ENCODE measurements around the gene CA12.
"Not testable (repeated sequence)": the region's sequence is repeated elsewhere in the genome, so short reads cannot be mapped to it uniquely, and the experiment has no call there.

The CA12 gene

DNA sequence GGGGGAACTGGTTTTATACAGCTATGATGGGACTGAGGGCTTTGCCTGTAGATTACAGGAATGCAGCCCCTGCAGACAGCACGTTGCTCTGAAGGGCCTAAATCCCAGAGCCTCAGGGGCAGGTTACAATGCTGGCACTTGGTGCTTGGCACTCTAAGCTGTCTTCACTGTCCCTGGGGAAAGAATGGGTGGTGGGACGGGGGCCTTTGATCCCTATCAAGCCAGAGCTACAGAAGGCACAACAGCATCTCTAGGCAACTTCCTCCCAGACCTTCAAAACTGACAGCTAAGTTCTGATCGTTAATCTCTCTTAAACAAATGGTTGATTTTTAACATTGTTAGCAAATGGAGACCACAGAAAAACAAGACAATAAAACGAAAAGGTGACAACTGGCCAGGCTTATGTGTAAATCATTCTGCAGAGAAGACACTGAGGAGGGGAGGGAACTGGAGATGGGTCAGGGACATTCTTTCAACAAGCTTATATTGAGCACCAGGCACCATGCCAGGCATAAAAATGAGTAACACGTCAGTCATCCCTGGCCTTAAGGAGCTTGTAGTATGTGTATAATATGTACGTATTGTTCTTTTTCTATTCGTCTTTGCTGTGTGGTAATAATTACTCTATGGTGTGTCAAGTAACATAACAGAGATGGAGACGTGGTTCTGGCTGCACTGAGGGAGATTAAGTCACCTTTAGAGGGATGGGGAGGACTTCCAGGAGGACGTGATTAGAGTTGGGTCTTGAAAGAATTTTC is 49.1 kb downstream of the CA12 start:
- peak; percentile 75 for DNase-seq

DNA sequence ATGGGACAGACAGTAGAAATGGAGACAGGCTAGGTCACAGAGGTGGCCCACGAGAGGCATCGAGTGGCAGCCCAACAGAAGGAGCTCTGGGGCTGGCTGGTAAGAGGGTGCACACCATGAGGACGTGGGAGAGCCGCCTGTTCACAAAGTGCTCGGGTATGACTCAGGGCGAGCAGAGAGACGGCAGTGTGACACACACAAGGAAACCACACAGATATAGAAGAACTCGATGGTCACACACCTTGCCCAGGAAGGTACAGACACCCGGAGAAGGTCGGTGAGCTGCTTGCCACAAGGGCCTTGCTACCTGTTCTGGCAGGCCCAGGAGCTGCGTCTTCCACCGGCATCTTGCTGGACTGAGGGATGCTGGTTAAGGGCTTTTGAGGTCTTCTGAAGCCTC is 50.2 kb downstream of the CA12 start:
- no peak for DNase-seq

DNA sequence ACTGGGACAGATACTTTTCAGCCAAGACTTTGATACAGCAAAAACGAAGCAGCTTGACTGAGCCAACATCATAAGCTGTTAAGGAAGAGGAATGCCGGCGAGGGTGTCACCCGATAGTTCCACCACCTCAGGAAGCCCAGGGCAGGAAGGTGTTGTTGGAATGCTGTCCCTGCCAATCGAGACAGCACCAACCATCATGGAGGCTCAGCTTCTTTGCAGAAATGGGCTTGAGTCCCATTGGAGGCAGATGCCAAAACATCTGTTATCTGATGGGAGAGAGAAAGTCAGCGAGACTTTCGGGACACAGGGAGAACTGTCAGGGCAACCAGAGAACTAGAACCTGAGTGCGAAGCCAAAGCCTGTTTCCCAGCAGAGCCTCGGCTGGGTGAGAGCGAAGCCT is 50.7 kb downstream of the CA12 start:
- no peak for DNase-seq

DNA sequence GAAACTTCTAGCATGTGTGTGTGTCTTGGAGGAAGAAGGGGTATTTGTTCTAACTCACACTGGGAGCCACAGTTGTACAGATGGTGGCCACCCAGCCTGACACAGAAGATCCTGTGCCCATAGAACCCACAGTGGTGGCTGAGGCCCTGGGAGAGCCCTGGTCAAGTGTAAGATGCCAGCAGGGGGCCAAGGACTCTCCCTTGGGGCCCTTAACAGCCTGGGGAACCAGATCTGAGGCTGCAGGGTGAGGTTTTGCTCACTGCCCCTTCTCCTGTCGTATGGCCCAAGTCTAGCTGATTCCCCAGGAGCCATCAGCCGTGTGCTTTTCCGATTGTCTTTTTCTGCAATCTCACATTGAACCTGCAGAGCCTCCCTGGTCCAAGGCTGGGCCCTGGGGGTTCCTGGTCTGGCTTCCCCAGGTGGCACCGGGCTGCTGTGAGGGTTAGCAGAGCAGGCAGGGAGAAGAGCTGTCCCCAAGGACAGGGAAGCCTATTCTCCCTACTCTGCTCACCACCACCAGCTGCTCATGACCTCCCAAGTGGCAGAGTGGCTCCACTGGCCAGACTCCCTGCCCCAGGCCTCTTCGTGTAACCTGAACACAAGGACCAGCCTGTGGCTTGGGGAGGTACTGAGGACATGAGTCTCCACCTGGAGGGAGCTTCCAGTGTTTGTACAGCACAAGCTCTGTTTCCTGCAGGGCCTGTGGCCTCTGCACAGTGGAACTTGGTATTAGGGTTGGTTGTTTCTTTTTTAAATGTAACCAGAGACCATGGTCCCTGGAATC is 51.9 kb downstream of the CA12 start:
- no peak for DNase-seq

DNA sequence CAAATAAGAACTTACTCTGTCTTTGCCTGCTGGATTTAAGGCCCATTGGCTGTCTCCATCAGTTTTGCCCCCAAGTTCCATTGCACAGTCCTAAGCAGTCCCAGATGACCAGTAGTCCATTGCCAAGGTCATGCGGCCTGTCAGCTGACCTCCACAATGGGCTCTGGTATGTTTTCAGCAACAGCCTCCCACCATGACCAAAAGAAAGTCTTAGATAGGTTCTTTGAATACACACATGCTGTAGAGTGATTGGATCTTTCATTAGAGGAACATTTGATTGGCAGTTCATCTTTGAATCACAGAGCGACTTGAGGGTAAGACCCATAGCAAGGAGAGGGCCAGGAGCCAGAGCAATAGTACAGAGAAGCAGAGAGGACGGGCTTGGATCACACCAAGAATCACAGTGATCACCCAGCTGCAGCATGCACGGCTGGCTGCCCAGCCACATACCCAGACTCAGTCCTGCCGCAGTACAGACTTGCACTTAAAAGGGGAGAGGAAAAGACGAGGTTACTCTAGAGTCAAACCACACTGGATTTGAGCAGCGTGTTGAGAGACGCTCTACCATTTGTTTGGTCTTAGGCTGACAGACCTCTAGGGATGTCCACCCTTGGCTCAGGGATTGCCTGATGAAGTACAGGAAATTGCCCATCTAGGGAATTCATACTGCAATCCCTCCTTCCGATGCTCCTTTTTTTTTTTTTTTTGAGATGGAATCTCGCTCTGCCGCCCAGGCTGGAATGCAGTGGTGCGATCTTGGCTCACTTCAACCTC is 53.8 kb downstream of the CA12 start:
- no peak for DNase-seq

DNA sequence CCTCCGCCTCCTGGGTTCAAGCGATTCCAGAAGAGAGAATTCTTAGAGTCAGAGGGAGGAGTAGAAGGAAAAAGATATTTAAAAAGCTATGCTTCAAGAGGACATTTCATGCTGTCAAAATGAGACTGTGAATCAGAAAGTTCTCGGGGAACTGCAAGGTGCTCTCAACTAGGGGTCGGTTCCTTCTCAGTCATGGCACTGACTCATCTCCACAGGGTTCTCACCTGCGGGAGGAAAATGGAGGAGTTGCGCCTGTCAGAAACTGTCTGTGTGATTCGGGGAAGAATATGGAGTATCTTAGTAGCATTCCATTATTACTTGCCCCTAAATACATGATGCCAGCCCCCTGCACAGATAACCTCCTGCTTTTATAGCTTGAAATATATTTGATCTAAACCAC is 56.9 kb downstream of the CA12 start:
- no peak for DNase-seq

DNA sequence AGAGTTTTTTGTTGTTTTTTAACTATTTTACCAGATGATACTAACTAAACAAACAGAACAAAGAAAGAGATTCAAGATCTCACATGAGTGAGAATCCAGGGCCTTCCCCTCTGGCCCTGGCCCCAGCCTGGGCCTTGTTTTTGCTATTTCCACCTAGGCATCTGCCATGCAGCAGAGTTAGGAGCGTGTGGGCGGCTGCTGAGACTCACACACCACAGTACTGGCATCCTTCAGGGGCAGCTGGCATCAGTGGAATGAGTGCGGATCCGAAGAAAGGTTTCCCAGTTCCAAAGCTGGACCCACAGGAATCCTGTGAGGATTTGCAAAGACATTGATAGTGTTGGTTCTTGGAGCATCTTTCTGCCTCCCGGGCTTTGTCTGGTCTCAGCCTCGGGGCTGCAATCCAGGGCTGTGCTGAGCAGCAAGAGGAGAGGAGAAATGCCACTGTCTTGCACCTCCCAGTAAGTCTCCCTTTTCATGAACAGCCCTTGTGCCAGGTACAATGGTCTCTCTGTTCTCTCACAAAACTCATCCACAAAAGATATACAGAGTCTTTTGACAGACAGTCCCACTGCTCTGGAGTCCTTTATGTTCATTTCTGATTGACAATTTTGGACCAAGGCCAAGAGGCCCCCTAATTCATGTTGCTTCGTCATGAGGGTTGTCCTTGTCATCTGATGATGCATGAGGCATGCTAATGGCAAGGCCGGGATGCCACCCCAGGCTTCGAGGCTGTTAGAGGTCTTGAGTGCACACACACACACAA is 57.7 kb downstream of the CA12 start:
- no peak for DNase-seq

DNA sequence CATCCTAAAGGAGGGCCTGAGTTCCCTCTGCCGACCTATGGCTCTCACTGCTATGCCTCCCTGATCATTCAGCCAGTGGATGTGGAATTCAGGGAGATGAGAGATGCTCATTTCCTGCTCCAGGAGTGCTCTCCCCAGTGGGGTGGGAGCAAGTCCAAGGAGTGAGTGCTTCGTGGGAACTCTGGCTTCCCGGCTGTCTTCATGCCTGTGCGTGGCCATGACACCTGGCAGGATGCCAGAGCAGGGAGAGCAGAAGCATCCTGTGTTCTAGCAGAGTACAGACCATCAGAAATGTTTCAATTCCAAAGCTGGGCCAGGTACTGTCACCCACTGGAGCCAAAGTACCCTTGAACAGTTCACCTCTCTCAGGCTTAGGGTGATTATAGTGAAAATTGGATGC is 59.1 kb downstream of the CA12 start:
- peak; percentile 45 for DNase-seq

DNA sequence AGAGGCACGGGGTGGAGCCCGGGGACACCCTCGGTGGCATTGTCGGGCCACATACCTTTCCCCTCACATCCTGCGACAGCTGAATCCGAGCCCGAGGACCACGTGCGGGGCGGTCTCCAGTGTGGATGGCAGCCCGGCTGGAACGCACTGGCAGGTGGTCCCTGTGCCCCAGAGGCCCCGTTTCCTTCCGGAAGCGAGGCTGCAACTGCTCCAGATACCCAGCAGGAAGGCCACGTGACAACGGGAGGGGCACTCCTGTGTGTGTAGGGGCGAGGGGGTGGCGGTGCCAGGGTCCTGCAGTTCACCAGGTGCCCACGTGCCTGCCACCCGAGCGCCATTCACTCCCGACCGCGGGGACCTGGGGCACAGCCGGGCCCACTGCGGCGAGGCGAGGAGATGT is 60.2 kb downstream of the CA12 start:
- DNase-seq, result no peak

DNA sequence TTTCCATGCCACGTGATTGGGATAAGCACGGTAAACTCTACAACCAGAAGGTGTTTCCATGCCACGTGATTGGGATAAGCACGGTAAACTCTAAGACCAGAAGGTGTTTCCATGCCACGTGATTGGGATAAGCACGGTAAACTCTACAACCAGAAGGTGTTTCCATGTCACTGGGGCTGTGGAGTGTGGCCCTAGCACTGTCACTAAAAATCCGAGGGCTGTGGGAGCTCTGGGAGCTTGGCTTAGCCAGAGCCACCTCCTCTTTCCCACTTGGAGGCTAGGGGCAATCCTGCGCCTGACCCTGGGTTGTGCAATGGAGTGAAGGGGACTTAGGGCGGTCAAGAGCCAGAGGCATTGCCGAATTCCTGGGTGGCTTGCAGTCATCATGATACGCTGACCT is 60.7 kb downstream of the CA12 start:
- not testable (repeated sequence) for DNase-seq

DNA sequence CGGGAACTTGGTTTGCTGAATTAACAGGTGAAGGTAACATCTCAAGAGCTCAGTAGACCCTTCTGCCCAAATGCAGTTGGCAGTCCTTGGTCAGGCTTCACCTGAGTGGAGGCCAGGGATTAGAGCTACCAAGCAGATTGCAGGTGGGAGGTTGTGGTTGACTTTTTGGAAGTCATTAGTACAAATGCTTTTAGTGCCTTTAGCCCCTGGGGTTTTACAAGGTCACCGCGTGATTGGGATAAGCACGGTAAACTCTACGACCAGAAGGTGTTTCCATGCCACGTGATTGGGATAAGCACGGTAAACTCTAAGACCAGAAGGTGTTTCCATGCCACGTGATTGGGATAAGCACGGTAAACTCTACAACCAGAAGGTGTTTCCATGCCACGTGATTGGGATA is 61.2 kb downstream of the CA12 start:
- DNase-seq, result not testable (repeated sequence)

DNA sequence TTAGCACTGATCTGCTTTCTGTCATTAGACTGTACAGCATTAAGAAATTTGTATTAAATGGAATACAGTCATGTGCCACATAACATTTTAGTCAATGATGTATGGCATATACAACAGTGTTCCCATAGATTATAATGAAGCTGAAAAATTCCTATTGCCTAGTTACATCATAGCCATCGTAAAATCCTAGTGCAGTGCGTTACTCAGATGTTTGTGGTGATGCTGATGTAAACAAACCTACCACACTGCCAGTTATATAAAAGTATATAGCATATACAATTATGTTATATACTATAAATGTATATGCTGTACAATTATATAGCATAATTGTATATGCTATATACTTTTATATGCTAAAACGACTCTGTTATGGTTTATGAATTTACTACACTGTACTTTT is 62.6 kb downstream of the CA12 start:
- DNase-seq, result no peak

DNA sequence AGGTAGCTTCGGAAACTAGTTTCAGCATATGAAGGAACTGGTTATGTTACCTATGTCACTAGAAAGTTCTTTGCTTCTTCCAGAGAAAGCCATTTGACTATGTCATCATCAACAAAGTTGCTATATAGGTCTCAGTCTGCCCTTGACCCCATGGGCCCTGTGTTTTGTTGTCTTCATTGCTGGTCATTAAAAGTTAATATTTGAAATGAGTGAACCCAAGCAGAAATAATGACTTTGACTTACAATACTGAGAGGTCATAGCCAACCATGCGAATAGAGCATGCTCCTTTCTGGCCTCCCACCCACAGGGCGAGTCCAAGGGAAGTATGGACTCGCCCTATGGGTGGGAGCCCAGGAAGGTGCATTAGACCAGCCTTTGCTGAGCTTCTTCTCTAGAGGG is 63.3 kb downstream of the CA12 start:
- DNase-seq, result no peak

DNA sequence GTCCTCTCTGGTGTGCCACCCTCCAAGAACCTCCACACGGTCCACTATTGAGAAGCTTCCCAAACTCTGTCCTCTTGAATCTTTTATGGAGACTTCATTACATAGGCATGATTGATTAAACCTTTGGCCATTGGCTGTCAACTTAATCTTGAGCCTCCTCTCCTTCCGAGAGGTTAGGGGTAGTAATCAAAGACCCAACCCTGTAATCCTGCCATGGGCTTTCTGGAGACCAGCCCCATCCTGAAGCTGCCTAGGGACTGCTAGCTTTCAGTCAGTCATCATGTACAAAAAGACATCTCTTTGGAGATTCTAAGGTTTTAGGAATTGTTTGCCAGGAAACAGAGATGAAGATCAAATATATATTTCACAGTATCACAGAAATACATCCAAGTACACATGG is 67.2 kb downstream of the CA12 start:
- DNase-seq, result no peak

DNA sequence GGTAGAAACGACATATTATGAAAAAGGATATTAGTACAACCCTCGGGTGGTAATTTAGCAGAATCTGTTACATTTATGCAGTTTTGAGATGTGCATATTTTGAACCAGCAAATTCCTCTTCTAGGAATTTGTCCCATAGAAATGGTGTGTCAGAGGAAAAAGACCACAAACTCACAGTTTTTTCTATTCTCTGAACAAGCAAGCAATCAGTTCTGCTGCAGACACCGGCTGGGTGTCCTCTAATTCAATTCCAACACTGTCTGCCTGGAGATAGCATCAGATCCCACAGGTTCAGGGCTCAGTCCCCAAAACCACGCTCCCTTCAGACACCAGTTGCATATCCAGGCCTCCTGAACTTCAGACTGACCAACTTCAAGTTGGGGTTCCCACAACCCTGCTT is 67.8 kb downstream of the CA12 start:
- no peak for DNase-seq

DNA sequence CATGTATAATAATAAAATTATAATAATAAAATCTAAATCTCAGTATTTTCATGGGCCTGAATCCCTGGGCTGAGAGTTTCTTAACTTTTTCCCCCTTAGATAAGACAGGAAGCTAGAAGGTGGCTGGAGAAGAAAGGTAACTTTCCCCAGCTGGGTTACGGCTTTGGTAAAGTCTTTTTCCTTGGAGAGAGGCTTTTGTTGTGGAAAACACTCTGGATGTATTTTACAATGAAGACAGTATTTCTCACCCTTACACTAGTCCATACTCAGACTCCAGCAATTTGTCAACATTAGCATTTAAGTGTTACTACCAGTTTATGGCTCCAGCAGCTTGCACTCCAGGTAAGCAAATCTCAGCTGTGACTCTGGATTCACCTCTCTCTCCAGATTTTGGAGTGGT is 69.4 kb downstream of the CA12 start:
- no peak for DNase-seq

DNA sequence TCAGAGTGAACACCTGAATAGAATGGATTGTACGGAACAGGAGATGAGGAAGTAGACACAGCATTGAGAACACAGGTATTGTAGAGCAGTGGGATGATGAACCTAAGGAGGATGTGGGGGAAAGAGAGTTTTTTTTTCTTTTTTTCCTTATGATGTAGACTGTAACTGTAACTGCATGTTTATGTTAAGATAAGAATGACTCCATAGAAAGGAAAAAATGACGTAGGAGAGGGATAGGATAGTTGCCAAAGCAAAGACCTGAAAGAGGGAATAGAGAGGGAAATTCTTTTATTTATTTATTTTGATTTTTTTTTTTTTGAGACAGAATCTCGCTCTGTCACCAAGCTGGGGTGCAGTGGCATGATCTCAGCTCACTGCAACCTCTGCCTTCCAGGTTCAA is 71.0 kb downstream of the CA12 start:
- DNase-seq, result no peak

DNA sequence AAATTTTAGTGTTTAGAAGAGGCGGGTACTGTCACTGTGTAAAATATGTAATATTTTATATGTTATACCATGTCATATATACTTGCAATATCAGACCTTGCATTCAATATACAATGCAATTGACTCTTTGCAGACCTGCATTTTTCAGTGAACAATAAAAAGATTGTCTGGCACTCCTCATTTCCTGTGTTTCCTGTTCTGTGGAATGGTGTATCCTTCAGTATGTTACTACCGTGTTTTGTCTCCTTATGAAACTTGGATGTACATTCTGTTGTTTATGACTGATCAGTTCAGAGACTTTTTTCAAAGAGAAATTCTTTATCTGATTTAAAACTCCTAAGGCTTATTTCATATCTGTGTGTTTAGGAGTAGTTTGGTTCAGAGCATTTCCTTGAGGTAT is 72.7 kb downstream of the CA12 start:
- no peak for DNase-seq

DNA sequence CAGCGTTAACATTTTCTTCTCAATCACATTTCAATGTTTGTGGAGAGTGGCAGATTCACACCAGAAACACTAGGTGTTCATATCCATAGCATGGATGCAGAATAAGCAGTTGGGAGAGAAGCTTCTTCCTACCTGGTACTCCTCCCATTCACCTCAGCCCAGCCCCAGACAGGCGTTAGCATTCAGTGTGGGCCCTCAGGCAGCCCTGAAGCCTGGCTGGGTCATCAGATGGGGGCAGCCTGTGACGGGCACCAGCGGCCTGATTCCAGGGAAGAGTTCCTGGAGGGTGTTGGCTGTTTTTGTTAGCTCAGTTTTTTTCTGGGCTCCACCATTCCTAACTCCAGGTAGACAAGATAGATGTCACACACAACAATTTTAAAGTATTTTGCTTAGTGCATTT is 73.2 kb downstream of the CA12 start:
- DNase-seq, result no peak

DNA sequence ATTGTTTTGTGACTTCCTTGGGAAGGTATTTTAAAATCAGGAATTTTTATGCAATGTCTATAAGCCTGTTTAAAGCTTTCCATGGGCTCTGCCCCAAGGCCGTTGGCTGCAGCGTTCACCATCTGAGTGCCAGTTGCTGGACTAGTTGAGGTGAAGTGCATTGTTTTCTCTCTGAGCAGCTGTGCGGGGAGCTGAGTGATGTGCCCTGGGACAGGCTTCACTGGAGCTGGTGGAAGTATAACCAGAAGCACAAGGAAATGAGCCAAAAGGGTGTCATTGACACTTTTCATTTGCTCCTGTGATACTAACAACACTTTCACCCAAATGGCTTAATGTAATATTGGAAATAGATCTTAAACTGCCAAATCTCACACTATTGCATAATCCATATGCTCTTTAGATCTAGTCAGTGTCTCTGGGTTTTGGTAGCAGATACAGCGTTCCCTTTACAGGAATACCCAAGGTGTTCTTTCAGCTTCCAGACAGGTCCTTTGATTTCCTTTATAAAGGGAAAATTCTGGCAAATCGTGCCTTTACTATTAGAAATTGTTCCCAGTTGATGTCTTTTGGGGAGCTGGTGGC is 75.1 kb downstream of the CA12 start:
- no peak for DNase-seq

DNA sequence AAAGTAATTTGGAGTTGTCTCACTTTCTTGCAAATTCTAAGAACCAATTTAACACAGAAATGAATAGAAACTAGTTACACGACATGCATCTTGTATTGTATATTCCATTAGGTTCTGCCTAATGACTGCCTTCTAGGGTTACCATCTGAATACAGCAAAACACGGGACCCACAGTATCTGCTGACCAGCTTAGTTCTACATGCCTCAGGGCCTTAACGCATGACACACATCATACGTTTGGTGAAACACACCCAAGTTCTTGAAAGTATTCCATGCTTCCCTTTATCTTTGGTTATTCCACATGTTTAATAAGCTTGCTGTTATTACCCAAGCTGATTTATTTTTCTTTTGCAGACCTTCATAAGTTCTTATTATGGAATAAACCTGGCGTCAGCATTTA is 76.4 kb downstream of the CA12 start:
- no peak for DNase-seq

DNA sequence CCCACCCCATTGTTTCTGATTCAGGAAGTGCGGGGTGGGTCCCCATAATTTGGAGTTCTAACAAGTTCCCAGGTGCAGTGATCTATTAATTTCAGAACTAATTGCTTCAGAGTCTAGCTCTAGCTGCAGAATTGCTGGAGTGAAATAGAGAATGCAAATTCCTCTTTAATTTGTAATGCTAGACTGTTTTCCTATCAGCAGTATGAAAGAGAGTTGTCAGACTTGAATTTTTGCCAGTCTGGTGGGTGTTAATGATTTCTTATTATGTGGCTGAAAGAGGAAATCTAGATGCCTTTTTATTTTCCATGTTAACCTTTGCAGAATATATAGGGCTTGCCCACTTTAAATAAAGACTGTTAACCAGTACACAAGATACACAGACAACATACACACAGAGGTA is 80.6 kb downstream of the CA12 start:
- no peak for DNase-seq
